HEK293 (cell line): Measurements from ENCODE around the gene CD3D.

Experiments used
- CTCF ChIA-PET: fragments of 350-600 bp; formaldehyde crosslinking; extraction: SDS; loops from one replicate; lab custom pipeline; 2021; ENCODE audit warnings: antibody characterized with exemption; lab: Yijun Ruan, JAX
- POLR2A ChIA-PET: fragments of 300-600 bp; formaldehyde crosslinking; extraction: SDS; loops from one replicate; lab custom pipeline; 2020; ENCODE audit warnings: antibody characterized with exemption, inconsistent platforms; lab: Yijun Ruan, JAX
- H3K27ac ChIP-seq: fragments of 200-500 bp; sonication (Bioruptor generic); 2 replicates; pipeline ENCODE4 v1.5.1; 2014; ENCODE audit warnings: low read depth, low read length, control low read depth, inconsistent platforms; ENCODE audit errors: extremely low read depth
- H3K36me3 ChIP-seq, 2 experiments: fragments of 200-500 bp in 1 of 2; sonication (Bioruptor generic) in 1 of 2; 1 replicate in 1 of 2; 2 replicates in 1 of 2; pipeline ENCODE4 v1.5.1; 2014 to 2017; ENCODE audit warnings: inconsistent platforms in 2 of 2, low read length in 2 of 2; ENCODE audit not compliant: control insufficient read depth in 2 of 2, insufficient read depth in 1 of 2
- H3K4me1 ChIP-seq: fragments of 200-500 bp; sonication (Bioruptor generic); 2 replicates; pipeline ENCODE4 v1.5.1; 2014; ENCODE audit warnings: mild to moderate bottlenecking, low read length, inconsistent platforms; ENCODE audit not compliant: control insufficient read depth, insufficient read depth
- H3K4me3 ChIP-seq: 2 replicates; pipeline ENCODE4 v1.5.1; 2011; ENCODE audit warnings: low read depth, mild to moderate bottlenecking, control low read depth, low read length, moderate library complexity
- H3K9me3 ChIP-seq: fragments of 200-500 bp; sonication (Bioruptor generic); 2 replicates; pipeline ENCODE4 v1.5.1; 2014; ENCODE audit warnings: low read depth, low read length, inconsistent platforms; ENCODE audit not compliant: control insufficient read depth, insufficient read depth
- ZNF138 ChIP-seq: fragments of 450-650 bp; formaldehyde crosslinking; IDR thresholded peaks from 2 replicates; pipeline ENCODE4 v1.5.1; 2016; ENCODE audit warnings: missing biosample characterization, missing genetic modification characterization, borderline replicate concordance
- ZNF280D ChIP-seq: fragments of 450-650 bp; formaldehyde crosslinking; IDR thresholded peaks from 2 replicates; pipeline ENCODE4 v1.5.1; 2016; ENCODE audit warnings: missing biosample characterization, missing genetic modification characterization
- ZNF529 ChIP-seq: fragments of 450-650 bp; formaldehyde crosslinking; IDR thresholded peaks from 2 replicates; pipeline ENCODE4 v1.5.1; 2017; ENCODE audit warnings: missing genetic modification characterization, missing biosample characterization; ENCODE audit not compliant: insufficient replicate concordance
- ZNF654 ChIP-seq: fragments of 450-650 bp; formaldehyde crosslinking; IDR thresholded peaks from 2 replicates; pipeline ENCODE4 v1.5.1; 2016; ENCODE audit warnings: low read depth, missing biosample characterization, missing genetic modification characterization
- ZSCAN18 ChIP-seq: fragments of 450-650 bp; formaldehyde crosslinking; IDR thresholded peaks from 2 replicates; pipeline ENCODE4 v1.5.1; 2016; ENCODE audit warnings: missing biosample characterization, missing genetic modification characterization
- ZSCAN23 ChIP-seq: fragments of 450-650 bp; formaldehyde crosslinking; IDR thresholded peaks from 2 replicates; pipeline ENCODE4 v1.5.1; 2016; ENCODE audit warnings: missing biosample characterization, missing genetic modification characterization
- ZSCAN4 ChIP-seq: fragments of 450-650 bp; formaldehyde crosslinking; IDR thresholded peaks from 2 replicates; pipeline ENCODE4 v1.5.1; 2017; ENCODE audit warnings: missing biosample characterization, missing genetic modification characterization
- TF ChIP-seq, protein P1 (sequence below): fragments of 450-650 bp; formaldehyde crosslinking; IDR thresholded peaks from 2 replicates; pipeline ENCODE4; 2016; ENCODE audit warnings: missing biosample characterization, missing genetic modification characterization
- TF ChIP-seq, protein P2 (sequence below): fragments of 450-650 bp; formaldehyde crosslinking; IDR thresholded peaks from 2 replicates; pipeline ENCODE4 v1.5.1; 2016; ENCODE audit warnings: missing biosample characterization, missing genetic modification characterization
- TF ChIP-seq, protein P3 (sequence below): fragments of 450-650 bp; formaldehyde crosslinking; IDR thresholded peaks from 2 replicates; pipeline ENCODE4 v1.5.1; 2016; ENCODE audit warnings: missing biosample characterization, missing genetic modification characterization

CD3D gene

DNA sequence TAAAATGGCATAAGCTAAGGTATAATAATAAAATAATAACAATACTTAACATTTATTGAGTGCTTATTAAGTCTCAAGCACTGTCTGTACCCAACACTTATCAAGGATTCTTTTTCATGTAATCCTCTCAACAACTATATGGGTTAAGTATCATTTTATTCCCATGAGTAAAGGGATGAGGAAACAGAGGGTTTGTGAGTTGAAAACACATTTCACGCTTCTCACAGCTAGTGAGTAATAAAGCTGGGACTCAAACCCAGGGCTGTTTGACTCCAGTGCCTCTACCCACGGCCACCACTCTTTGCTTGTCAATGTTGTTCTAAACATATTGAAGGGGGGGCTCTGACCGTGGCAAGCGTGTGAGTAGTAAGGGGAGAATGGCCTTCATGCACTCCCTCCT, 29.3 kb downstream of the CD3D start:
- no peaks in the 10 kb centered on the region for H3K9me3 ChIP-seq
- H3K4me3 ChIP-seq: no peak overlapping the region
- POLR2A ChIA-PET: no interaction called here
- CTCF ChIA-PET: no interaction called here
- H3K27ac ChIP-seq: no peak overlapping the region
- H3K4me1 ChIP-seq: peaks cover 7% of the 10 kb centered on the region
- no peaks in the 10 kb centered on the region for H3K36me3 ChIP-seq
- TF ChIP-seq ZSCAN18 (tag by site-specific recombination) (no peak), ZSCAN4 (tag by site-specific recombination) (no peak), ZNF654 (tag by site-specific recombination) (no peak)
- TF ChIP-seq, protein P1, sequence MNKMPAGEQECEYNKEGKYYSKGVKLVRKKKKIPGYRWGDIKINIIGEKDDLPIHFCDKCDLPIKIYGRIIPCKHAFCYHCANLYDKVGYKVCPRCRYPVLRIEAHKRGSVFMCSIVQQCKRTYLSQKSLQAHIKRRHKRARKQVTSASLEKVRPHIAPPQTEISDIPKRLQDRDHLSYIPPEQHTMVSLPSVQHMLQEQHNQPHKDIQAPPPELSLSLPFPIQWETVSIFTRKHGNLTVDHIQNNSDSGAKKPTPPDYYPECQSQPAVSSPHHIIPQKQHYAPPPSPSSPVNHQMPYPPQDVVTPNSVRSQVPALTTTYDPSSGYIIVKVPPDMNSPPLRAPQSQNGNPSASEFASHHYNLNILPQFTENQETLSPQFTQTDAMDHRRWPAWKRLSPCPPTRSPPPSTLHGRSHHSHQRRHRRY (tag by site-specific recombination): no peak
- TF ChIP-seq, protein P2, sequence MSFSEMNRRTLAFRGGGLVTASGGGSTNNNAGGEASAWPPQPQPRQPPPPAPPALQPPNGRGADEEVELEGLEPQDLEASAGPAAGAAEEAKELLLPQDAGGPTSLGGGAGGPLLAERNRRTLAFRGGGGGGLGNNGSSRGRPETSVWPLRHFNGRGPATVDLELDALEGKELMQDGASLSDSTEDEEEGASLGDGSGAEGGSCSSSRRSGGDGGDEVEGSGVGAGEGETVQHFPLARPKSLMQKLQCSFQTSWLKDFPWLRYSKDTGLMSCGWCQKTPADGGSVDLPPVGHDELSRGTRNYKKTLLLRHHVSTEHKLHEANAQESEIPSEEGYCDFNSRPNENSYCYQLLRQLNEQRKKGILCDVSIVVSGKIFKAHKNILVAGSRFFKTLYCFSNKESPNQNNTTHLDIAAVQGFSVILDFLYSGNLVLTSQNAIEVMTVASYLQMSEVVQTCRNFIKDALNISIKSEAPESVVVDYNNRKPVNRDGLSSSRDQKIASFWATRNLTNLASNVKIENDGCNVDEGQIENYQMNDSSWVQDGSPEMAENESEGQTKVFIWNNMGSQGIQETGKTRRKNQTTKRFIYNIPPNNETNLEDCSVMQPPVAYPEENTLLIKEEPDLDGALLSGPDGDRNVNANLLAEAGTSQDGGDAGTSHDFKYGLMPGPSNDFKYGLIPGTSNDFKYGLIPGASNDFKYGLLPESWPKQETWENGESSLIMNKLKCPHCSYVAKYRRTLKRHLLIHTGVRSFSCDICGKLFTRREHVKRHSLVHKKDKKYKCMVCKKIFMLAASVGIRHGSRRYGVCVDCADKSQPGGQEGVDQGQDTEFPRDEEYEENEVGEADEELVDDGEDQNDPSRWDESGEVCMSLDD (tag by site-specific recombination): no peak
- TF ChIP-seq, protein P3, sequence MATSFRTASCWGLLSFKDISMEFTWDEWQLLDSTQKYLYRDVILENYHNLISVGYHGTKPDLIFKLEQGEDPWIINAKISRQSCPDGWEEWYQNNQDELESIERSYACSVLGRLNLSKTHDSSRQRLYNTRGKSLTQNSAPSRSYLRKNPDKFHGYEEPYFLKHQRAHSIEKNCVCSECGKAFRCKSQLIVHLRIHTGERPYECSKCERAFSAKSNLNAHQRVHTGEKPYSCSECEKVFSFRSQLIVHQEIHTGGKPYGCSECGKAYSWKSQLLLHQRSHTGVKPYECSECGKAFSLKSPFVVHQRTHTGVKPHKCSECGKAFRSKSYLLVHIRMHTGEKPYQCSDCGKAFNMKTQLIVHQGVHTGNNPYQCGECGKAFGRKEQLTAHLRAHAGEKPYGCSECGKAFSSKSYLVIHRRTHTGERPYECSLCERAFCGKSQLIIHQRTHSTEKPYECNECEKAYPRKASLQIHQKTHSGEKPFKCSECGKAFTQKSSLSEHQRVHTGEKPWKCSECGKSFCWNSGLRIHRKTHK (tag by site-specific recombination): no peak
- TF ChIP-seq, all 188 proteins: peak for 0

GRCh38 chr11:118312328-118312727, 30.2 kb downstream of the CD3D start:
- no peak overlapping the region for H3K4me3 ChIP-seq
- TF ChIP-seq ZNF138 (tag by site-specific recombination): no peak
- TF ChIP-seq ZNF280D (tag by site-specific recombination): no peak
- ChIA-PET POLR2A (no interaction called here), CTCF (interaction anchor here (0.6 to 1.4 kb wide), 4 partner anchors 9 to 107 kb away, joined by 3 to 4 read pairs (median 4); no protein-coding TSS in a partner anchor)
- no peaks in the 10 kb centered on the region for H3K9me3 ChIP-seq
- H3K36me3 ChIP-seq: no peaks in the 10 kb centered on the region
- no peak overlapping the region for H3K27ac ChIP-seq
- peaks cover 7% of the 10 kb centered on the region for H3K4me1 ChIP-seq

GRCh38 chr11:118311518-118311917, 31.0 kb downstream of the CD3D start:
- Histone ChIP-seq H3K27ac (no peak overlapping the region), H3K4me1 (peaks cover 7% of the 10 kb centered on the region), H3K4me3 (no peak overlapping the region)
- ChIA-PET CTCF (interaction anchor here (0.6 to 1.4 kb wide), 7 partner anchors 10 to 174 kb away, joined by 3 to 5 read pairs (median 3); no protein-coding TSS in a partner anchor), POLR2A (no interaction called here)
- TF ChIP-seq ZNF529 (tag by site-specific recombination) (no peak), ZSCAN23 (no peak)
- TF ChIP-seq, all 188 proteins: peak for 0
- no peaks in the 10 kb centered on the region for H3K36me3 ChIP-seq
- no peaks in the 10 kb centered on the region for H3K9me3 ChIP-seq
